ENCODE measurements around the gene PDE3A.

DNA sequence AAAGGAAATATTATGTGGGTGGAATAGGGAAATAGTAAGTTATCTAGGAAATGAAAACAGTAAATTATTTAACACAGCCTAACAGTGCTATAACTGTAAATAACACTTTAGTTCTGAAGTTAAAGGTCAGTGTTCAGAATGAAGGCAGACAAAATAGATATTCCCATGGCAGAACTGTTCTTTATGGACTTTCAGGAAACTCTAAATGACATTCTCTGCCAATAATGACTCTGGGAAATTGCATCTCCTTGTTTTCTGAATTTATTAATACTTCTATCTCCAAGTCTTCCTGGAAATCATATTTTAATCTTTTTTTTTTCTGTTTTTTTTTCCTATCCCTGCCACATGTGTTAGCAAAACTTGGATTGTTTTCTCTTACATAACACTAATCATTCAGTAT lies 101.4 kb downstream of the PDE3A start:
- TF ChIP-seq GATA2 (IDR thresholded peaks at IDR 0.05; ENCODE audit: low read depth, low read length) (no peak), GATA3 (IDR thresholded peaks at IDR 0.05; ENCODE audit: low read depth, low read length) (no peak)

Data from SH-SY5Y (cell line).